Mucosa of rectum (tissue), 2 donors: ENCODE data around the gene DGKH.

Source experiments
- H3K27ac ChIP-seq, 2 donors: one replicate each; pipeline ENCODE4 v1.7.0; 2013; ENCODE audit warnings: inconsistent platforms in 2 of 2, low read depth in 2 of 2, low read length in 2 of 2
- H3K27me3 ChIP-seq, 2 donors: one replicate each; pipeline ENCODE4 v1.7.0; 2013; ENCODE audit warnings: low read length in 2 of 2; ENCODE audit not compliant: control insufficient read depth in 2 of 2, insufficient read depth in 2 of 2
- H3K36me3 ChIP-seq, 2 donors: one replicate each; pipeline ENCODE4 v1.7.0; 2013; ENCODE audit warnings: low read length in 2 of 2; ENCODE audit not compliant: control insufficient read depth in 2 of 2, insufficient read depth in 2 of 2
- H3K4me1 ChIP-seq, 2 donors: one replicate each; pipeline ENCODE4 v1.7.0; 2013; ENCODE audit warnings: low read length in 2 of 2, mild to moderate bottlenecking in 1 of 2; ENCODE audit not compliant: control insufficient read depth in 2 of 2, insufficient read depth in 2 of 2
- H3K4me3 ChIP-seq, 2 donors: one replicate each; pipeline ENCODE4 v1.7.0; 2013; ENCODE audit warnings: low read length in 2 of 2
- H3K9ac ChIP-seq, 2 donors: one replicate each; pipeline ENCODE4 v1.7.0; 2013; ENCODE audit warnings: low read length in 2 of 2, low read depth in 1 of 2, mild to moderate bottlenecking in 1 of 2
- H3K9me3 ChIP-seq, 2 donors: one replicate each; pipeline ENCODE4 v1.7.0; 2013; ENCODE audit warnings: low read length in 2 of 2; ENCODE audit not compliant: control insufficient read depth in 2 of 2
- donor health status: healthy.
- donor health status: Normal muscosa, but diverticular disease.

DGKH gene

GRCh38 chr13:42109957-42110356, 61.5 kb downstream of the DGKH start:
- no peaks in the 10 kb centered on the region for H3K36me3 ChIP-seq
- no peak overlapping the region for H3K27ac ChIP-seq
- H3K4me1 ChIP-seq, result no peaks in the 10 kb centered on the region
- no peak overlapping the region for H3K4me3 ChIP-seq
- H3K9me3 ChIP-seq, result no peaks in the 10 kb centered on the region
- no peak overlapping the region for H3K9ac ChIP-seq
- H3K27me3 ChIP-seq, result no peaks in the 10 kb centered on the region

- Histone ChIP-seq H3K9me3 (no peaks in the 10 kb centered on the region), H3K4me1 (no peaks in the 10 kb centered on the region), H3K27me3 (no peaks in the 10 kb centered on the region), H3K4me3 (no peak overlapping the region), H3K27ac (no peak overlapping the region), H3K36me3 (no peaks in the 10 kb centered on the region), H3K9ac (no peak overlapping the region)
These were observed 62.1 kb downstream of the DGKH start for GRCh38 chr13:42110410-42111155.

GRCh38 chr13:42112864-42113263, 64.4 kb downstream of the DGKH start:
- Histone ChIP-seq H3K27ac (no peak overlapping the region), H3K27me3 (no peaks in the 10 kb centered on the region), H3K4me3 (no peak overlapping the region), H3K36me3 (no peaks in the 10 kb centered on the region), H3K9me3 (no peaks in the 10 kb centered on the region), H3K4me1 (peaks cover 0 to 4% of the 10 kb centered on the region in 2 donors), H3K9ac (no peak overlapping the region)

- H3K4me1 ChIP-seq, result peaks cover 0 to 4% of the 10 kb centered on the region in 2 donors
- H3K4me3 ChIP-seq, result no peak overlapping the region
- no peaks in the 10 kb centered on the region for H3K27me3 ChIP-seq
- no peaks in the 10 kb centered on the region for H3K9me3 ChIP-seq
- H3K9ac ChIP-seq, result no peak overlapping the region
- H3K36me3 ChIP-seq, result no peaks in the 10 kb centered on the region
- no peak overlapping the region for H3K27ac ChIP-seq
These were observed 65.0 kb downstream of the DGKH start for GRCh38 chr13:42113478-42113877.

GRCh38 chr13:42114278-42114677, 65.8 kb downstream of the DGKH start:
- Histone ChIP-seq H3K9ac (no peak overlapping the region), H3K27ac (no peak overlapping the region), H3K36me3 (no peaks in the 10 kb centered on the region), H3K27me3 (no peaks in the 10 kb centered on the region), H3K4me3 (no peak overlapping the region), H3K4me1 (peaks cover 0 to 4% of the 10 kb centered on the region in 2 donors), H3K9me3 (no peaks in the 10 kb centered on the region)

- Histone ChIP-seq H3K4me1 (peaks cover 0 to 4% of the 10 kb centered on the region in 2 donors), H3K9ac (no peak overlapping the region), H3K27ac (no peak overlapping the region), H3K27me3 (no peaks in the 10 kb centered on the region), H3K4me3 (no peak overlapping the region), H3K9me3 (no peaks in the 10 kb centered on the region), H3K36me3 (no peaks in the 10 kb centered on the region)
These were observed 66.5 kb downstream of the DGKH start for GRCh38 chr13:42114912-42115311.

- H3K9me3 ChIP-seq, result no peaks in the 10 kb centered on the region
These were observed 67.8 kb downstream of the DGKH start for GRCh38 chr13:42116225-42116624.

GRCh38 chr13:42119041-42119440, 70.6 kb downstream of the DGKH start:
- Histone ChIP-seq H3K36me3 (no peaks in the 10 kb centered on the region), H3K9me3 (no peaks in the 10 kb centered on the region), H3K27me3 (no peaks in the 10 kb centered on the region), H3K4me1 (peaks cover 0 to 4% of the 10 kb centered on the region in 2 donors), H3K27ac (no peak overlapping the region), H3K4me3 (no peak overlapping the region), H3K9ac (no peak overlapping the region)

More at GRCh38 chr13:42116225-42116624, 67.8 kb downstream of the DGKH start:
- no peak overlapping the region for H3K9ac ChIP-seq
- H3K27ac ChIP-seq, result no peak overlapping the region
- no peak overlapping the region for H3K4me3 ChIP-seq
- peaks cover 0 to 4% of the 10 kb centered on the region in 2 donors for H3K4me1 ChIP-seq
- no peaks in the 10 kb centered on the region for H3K36me3 ChIP-seq
- H3K27me3 ChIP-seq, result no peaks in the 10 kb centered on the region

GRCh38 chr13:42119875-42120274, 71.4 kb downstream of the DGKH start:
- Histone ChIP-seq H3K27me3 (no peaks in the 10 kb centered on the region), H3K9ac (no peak overlapping the region), H3K9me3 (no peaks in the 10 kb centered on the region), H3K36me3 (no peaks in the 10 kb centered on the region), H3K4me1 (peaks cover 0 to 4% of the 10 kb centered on the region in 2 donors), H3K27ac (no peak overlapping the region), H3K4me3 (no peak overlapping the region)

GRCh38 chr13:42123600-42123999, 75.2 kb downstream of the DGKH start:
- Histone ChIP-seq H3K9ac (no peak overlapping the region), H3K4me3 (no peak overlapping the region), H3K4me1 (peaks cover 0 to 5% of the 10 kb centered on the region in 2 donors)

More at GRCh38 chr13:42123600-42123999, 75.2 kb downstream of the DGKH start:
- Histone ChIP-seq H3K36me3 (peaks cover 4 to 14% of the 10 kb centered on the region in 2 donors), H3K9me3 (no peaks in the 10 kb centered on the region), H3K27ac (no peak overlapping the region), H3K27me3 (no peaks in the 10 kb centered on the region)
